Frontal cortex (tissue), 4 donors: ENCODE results near the gene METTL15. TPM values are rescaled to one million over a fixed set of nuclear protein-coding genes. Genes with fewer than 3 reads are reported as not detected.
"Not testable (repeated sequence)": the region's sequence is repeated elsewhere in the genome, so short reads cannot be mapped to it uniquely, and the experiment has no call there.

Experiments used
- DNase-seq, 2 donors: peaks; one replicate each; pipeline ENCODE4 v3.0.0; 2012; ENCODE audit warnings: low spot score in 2 of 2
- FAIRE-seq: peaks from 2 replicates; lab custom pipeline; 2012; peaks lifted over from hg19 to GRCh38; lab: Jason Lieb, UNC
- total RNA-seq: library from RNA; depleted of rRNA; stranded (reverse); fragments of >200 nt; gene quantifications from one replicate; pipeline ENCODE4 v1.2.3, GENCODE V29; 2014
- donor health status: control.
- donor health status: control.
- donor health status: control.

The METTL15 gene
- total RNA-seq, 1 donor from 2014 or later: 19.2 TPM

DNA sequence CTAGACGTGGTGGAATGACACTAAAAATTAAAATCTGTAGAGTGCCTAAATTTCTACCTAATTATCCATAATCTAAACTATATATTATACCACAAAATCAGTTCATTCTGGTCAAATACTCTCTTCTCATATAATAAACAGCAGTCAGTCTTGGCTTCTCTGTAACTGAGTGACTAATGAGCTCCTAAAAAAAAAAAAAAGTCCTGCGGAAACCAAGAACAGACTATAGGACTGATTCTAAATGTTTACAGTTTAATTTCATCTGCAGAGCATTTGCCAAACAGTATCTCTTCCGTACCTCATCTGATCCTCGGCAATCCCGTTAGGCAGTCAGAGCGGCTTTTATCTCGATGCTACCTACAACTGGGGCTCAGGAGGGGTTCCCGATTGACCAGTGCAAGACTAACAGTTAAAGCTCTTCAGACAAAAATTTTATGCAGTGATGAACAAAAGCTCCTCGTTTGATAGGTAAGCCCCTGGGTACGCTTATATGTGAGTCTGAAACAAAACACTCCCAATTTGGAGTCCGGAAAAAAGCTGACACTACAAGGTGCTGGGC lies 918 bp upstream of the METTL15 start:
- FAIRE-seq (no peak), DNase-seq (no peak)

GRCh38 chr11:28108958-28109357 lies 770 bp downstream of the METTL15 start:
- no peak for FAIRE-seq

GRCh38 chr11:28110108-28110820 lies 2.1 kb downstream of the METTL15 start:
- DNase-seq (peak; percentile 8 to 16), FAIRE-seq (no peak)

More at GRCh38 chr11:28108958-28109357, 770 bp downstream of the METTL15 start:
- no peak for DNase-seq

- DNase-seq (no peak), FAIRE-seq (no peak)
Measured at GRCh38 chr11:28110821-28111200, 2.6 kb downstream of the METTL15 start.

DNA sequence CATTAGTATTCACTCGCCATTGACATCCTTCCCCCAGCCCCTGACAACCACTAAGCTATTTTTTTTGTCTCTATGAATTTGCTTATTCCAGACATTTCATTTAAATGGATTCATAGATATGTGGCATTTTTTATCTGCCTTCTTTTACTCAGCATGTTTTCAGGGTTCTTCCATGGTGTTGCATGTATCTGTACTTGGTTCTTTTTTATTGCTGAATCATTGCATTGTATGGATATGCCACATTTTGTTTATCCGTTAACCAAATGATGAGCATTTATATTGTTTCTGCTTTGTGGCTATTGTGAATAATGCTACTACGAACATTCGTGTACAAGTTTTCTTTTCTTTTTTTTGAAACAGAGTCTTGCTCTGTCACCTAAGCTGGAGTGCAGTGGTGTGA lies 5.9 kb downstream of the METTL15 start:
- no peak for DNase-seq
- no peak for FAIRE-seq

GRCh38 chr11:28114731-28115130 lies 6.5 kb downstream of the METTL15 start:
- DNase-seq (no peak), FAIRE-seq (no peak)

DNA sequence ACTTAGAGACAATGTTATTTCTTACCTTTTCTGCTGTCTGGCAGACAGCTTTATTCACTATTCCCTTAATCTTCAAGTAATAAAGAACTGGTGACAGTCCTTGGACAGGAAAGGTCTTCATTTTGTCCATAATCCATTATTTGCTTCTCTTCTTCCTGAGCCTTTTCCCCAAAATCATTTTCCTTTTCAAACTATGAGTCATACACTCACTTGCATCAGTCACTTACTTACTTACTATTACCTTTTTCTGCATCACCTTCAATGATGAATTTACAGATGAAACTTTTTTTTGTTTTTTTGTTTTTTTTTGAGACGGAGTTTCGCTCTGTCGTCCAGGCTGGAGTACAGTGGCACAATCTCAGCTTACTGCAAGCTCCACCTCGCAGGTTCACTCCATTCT lies 9.5 kb downstream of the METTL15 start:
- FAIRE-seq: no peak
- no peak for DNase-seq

GRCh38 chr11:28123151-28123581 lies 15.0 kb downstream of the METTL15 start:
- FAIRE-seq: no peak
- no peak for DNase-seq

DNA sequence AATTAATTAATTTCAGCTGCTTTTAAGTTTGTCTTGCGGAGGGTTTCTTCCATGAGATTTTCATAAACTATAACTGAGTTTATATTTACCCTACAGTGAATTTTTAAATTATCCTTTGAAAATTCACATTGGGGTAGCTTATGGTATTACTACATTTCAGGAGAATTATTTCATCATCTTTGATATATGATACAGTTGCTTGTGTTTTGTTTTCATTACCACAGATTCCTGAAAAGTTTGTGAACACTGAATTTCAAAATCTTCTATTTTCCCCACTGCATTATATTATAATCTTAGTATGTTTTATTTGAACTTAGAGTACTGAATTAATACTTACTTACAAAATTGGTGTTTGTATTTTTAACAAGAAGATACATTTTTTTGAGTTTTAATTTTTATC lies 24.4 kb downstream of the METTL15 start:
- no peak for FAIRE-seq
- DNase-seq: no peak

- no peak for FAIRE-seq
- no peak for DNase-seq
Measured at GRCh38 chr11:28133146-28133545, 25.0 kb downstream of the METTL15 start.

DNA sequence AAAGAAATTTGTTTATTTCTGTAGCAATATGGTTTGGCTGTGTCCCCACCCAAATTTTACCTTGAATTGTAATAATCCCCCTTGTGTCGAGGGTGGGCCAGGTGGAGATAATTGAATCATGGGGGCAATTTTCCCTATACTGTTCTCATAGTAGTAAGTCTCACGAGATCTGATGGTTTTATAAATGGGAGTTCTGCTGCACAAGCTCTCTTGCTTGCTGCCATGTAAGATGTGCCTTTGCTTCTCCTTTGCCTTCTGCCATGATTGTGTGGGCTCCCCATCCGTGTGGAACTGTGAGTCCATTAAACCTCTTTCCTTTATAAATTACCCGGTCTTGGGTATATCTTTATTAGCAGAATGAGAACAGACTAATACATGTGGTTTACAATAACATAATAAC lies 28.0 kb downstream of the METTL15 start:
- DNase-seq, FAIRE-seq: not testable (repeated sequence)

DNA sequence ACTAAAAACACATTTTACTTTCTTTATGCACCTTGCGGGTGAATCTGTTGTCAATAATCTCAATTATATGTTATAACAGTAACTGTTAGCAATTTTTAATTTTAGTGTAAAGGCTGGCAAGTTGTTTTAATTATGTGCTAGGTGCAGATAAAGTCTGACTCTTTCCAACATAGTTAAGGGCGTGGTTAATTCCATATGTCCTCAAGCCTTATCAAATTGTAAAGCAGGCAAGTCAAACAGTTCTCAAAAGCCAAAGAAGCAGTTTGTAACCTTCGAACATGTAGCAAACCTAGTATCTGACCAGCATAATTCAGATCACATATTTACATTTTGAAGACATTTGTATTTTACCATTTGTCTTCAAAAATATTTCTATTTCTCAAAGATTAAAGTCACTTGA lies 29.2 kb downstream of the METTL15 start:
- DNase-seq: no peak
- FAIRE-seq: no peak

DNA sequence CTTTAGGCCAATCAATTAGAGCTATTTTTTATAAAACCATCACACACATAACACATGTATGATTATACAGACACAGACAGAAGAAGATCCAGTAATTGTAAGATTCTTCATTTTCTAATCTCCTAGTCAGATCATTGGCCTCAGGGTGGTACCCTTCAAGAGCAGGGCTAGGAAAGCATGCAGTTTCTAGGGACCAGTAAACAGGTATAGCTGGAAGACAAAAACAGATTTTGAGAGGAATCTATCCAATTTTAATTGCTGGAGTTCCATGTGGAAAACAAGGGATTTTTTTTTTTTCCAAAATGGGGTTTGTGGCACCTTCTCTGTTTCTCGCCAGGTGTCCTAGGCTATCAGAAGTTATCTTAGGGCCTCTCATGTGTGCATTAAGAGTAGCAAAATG lies 29.6 kb downstream of the METTL15 start:
- no peak for DNase-seq
- no peak for FAIRE-seq

DNA sequence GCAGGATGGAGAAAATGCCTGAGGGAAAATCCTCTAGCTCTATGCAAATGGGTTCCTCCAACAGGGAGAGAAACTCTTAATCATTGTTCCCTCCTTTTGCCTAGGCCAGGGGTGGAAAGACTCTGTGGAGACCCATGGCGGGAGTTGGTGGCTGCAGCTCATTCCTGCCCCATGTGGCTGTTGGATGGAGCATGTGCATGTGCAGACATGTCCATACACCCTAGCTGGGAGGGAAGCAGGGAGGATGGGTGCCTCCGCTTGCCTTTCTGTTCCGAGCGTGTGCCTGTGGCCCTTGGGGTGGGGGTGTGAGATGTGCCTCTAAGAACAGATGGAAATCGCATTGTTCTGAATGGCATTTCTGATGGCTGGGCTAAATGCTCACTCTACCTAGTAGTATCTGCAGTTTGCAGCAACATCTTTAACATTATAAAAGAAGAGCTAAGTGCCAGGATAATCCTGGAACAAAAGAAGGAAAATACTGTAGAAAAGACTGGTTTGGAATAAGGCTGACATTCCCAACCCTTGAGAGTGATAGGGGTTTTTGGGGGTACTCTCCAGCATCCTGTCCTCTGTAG lies 31.7 kb downstream of the METTL15 start:
- FAIRE-seq: no peak
- no peak for DNase-seq

DNA sequence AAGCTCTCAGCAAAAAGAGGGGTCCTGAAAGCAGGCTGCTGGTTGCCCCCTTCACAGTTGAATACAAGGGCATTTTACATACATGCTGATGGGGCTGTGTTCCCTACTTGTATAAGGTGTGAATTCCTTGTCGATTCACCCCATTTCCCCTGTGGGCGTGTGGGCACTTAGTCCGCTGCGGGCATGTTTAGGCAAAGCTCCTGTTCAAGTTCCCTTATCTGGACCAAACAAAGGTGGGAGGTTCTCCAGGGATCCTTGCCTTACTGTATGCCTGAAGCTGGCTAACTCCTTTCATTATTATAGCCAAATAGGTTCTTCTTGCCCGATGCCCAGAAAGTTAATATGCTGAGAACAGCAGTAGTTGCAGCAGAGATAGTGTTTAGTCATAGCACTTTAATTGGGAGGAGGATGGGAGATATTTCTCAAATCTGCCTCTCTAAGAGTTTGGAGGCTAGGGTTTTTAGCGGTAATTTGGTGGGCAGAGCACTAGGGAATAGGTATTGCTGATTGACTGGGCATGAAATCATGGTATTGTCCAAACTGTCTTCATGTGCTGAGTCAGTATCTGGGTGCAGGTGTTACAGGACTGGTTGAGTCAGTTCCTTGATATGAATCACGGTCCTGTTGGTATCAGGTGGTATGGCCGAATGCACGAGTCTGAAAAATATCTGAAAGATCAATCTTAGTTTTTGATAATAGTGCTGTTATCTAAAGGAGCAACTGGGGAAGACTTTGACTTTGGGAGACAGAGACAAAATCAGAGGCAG lies 32.7 kb downstream of the METTL15 start:
- DNase-seq: no peak

DNA sequence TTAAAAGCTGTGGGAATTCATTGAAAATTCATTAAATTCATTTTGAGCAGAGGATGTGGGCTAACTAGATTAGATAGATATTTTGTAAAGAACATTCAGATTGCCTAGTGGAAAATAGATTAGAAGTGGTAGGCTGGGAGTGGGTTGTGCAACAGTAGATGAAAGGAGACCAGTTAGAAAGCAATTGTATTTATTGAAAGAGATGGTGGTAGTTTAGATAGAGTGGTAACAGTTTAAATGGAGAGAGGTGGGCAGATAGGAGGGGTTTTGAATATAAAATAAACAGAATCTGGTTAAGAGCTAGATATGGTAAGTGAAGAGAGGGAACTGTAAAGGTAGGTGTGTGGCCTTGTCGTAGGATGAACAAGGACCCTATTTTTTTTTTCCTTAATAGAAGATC lies 34.5 kb downstream of the METTL15 start:
- no peak for DNase-seq
- no peak for FAIRE-seq

More for the DNA sequence above, 32.7 kb downstream of the METTL15 start:
- no peak for FAIRE-seq

- FAIRE-seq: no peak
- no peak for DNase-seq
Measured at GRCh38 chr11:28144808-28145207, 36.6 kb downstream of the METTL15 start.

GRCh38 chr11:28146123-28146751 lies 38.0 kb downstream of the METTL15 start:
- DNase-seq: peak in 1 of 2 donors; percentile 3

DNA sequence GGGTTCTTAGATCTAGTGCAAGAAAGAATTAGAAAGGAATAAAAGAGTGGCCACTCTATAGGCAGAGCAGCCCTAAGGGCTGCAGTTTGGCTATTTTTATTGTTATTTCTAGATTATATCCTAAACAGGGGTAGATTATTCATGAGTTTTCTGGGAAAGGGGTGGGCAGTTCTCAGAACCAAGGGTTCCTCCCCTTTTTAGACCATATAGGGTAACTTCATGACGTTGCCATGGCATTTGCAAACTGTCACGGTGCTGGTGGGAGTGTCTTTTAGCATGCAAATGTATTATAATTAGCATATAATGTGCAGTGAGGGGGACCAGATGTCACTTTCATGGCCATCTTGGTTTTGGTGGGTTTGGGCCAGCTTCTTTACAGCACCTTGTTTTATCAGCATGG lies 44.6 kb downstream of the METTL15 start:
- DNase-seq (no peak), FAIRE-seq (no peak)

More at GRCh38 chr11:28146123-28146751, 38.0 kb downstream of the METTL15 start:
- FAIRE-seq: no peak

DNA sequence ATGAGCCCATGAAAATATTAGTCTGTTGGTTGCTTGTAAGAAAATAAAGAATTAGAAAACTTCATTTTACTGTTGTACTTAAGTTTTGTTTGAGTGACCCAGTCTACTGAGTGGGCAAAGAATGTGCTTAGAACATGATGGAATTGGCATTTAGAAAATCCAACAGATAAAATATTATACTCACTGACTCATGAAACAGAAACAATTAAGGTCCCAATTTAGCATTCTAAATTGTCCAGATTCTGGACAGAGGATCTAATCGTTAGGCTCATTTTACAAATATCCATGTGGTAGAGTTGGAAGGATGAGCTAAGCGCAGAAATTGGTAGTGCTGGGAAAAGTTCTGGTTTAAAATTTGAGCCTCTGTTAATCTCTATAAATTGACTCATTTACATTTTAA lies 45.4 kb downstream of the METTL15 start:
- DNase-seq (no peak), FAIRE-seq (no peak)
